ENCODE measurements around the gene TESK2.
"Not testable (repeated sequence)": the region's sequence is repeated elsewhere in the genome, so short reads cannot be mapped to it uniquely, and the experiment has no call there.

The TESK2 gene

GRCh38 chr1:45411510-45411899 lies 79.5 kb downstream of the TESK2 start:
- no peak for DNase-seq (ENCODE audit: low spot score)

GRCh38 chr1:45410850-45411509 lies 80.0 kb downstream of the TESK2 start:
- no peak for DNase-seq (ENCODE audit: low spot score)

- DNase-seq (ENCODE audit: low spot score) = no peak
Observed at GRCh38 chr1:45409276-45409675, 81.7 kb downstream of the TESK2 start.

- DNase-seq (ENCODE audit: low spot score) = no peak
Observed at GRCh38 chr1:45407629-45408287, 83.2 kb downstream of the TESK2 start.

GRCh38 chr1:45405636-45406035 lies 85.3 kb downstream of the TESK2 start:
- no peak for DNase-seq (ENCODE audit: low spot score)

- DNase-seq (ENCODE audit: low spot score) = no peak
Observed at GRCh38 chr1:45403718-45404117, 87.2 kb downstream of the TESK2 start.

- peak; percentile 14 for DNase-seq (ENCODE audit: low spot score)
Observed at GRCh38 chr1:45403298-45403697, 87.7 kb downstream of the TESK2 start.

- no peak for DNase-seq (ENCODE audit: low spot score)
Observed at GRCh38 chr1:45401524-45401923, 89.4 kb downstream of the TESK2 start.

- DNase-seq (ENCODE audit: low spot score) = no peak
Observed at GRCh38 chr1:45400049-45400448, 90.9 kb downstream of the TESK2 start.

- no peak for DNase-seq (ENCODE audit: low spot score)
Observed at GRCh38 chr1:45397285-45397684, 93.7 kb downstream of the TESK2 start.

- no peak for DNase-seq (ENCODE audit: low spot score)
Observed at GRCh38 chr1:45395582-45395981, 95.4 kb downstream of the TESK2 start.

GRCh38 chr1:45395051-45395450 lies 95.9 kb downstream of the TESK2 start:
- DNase-seq (ENCODE audit: low spot score) = no peak

- DNase-seq (ENCODE audit: low spot score) = no peak
Observed at GRCh38 chr1:45394342-45394741, 96.6 kb downstream of the TESK2 start.

- DNase-seq (ENCODE audit: low spot score) = no peak
Observed at GRCh38 chr1:45393718-45394302, 97.2 kb downstream of the TESK2 start.

GRCh38 chr1:45386219-45386618 lies 104.7 kb downstream of the TESK2 start:
- no peak for DNase-seq (ENCODE audit: low spot score)

GRCh38 chr1:45385302-45385701 lies 105.7 kb downstream of the TESK2 start:
- no peak for DNase-seq (ENCODE audit: low spot score)

GRCh38 chr1:45384213-45384612 lies 106.8 kb downstream of the TESK2 start:
- DNase-seq (ENCODE audit: low spot score) = not testable (repeated sequence)

GRCh38 chr1:45383191-45383590 lies 107.8 kb downstream of the TESK2 start:
- DNase-seq (ENCODE audit: low spot score) = no peak

GRCh38 chr1:45381243-45381642 lies 109.7 kb downstream of the TESK2 start:
- DNase-seq (ENCODE audit: low spot score) = no peak

GRCh38 chr1:45380730-45381129 lies 110.2 kb downstream of the TESK2 start:
- DNase-seq (ENCODE audit: low spot score) = no peak

- DNase-seq (ENCODE audit: low spot score) = no peak
Observed at GRCh38 chr1:45380125-45380524, 110.8 kb downstream of the TESK2 start.

GRCh38 chr1:45379524-45379923 lies 111.4 kb downstream of the TESK2 start:
- DNase-seq (ENCODE audit: low spot score) = no peak

- no peak for DNase-seq (ENCODE audit: low spot score)
Observed at GRCh38 chr1:45378184-45378583, 112.8 kb downstream of the TESK2 start.

Data from pons (tissue), 1 donor.